Mammary microvascular endothelial cell (primary cell): ENCODE measurements around the gene DGKG. TPM values are rescaled to one million over a fixed set of nuclear protein-coding genes. Genes with fewer than 3 reads are reported as not detected.

Experiments used
- total RNA-seq: library from RNA; depleted of rRNA; stranded (reverse); fragments of >200 nt; gene quantifications from 2 replicates; pipeline ENCODE4 v1.2.3, GENCODE V29; 2015

Gene DGKG
- total RNA-seq = 2.4 and 2.9 TPM in 2 replicates

GRCh38 chr3:186361762-186362536, at the start of gene DGKG:
Gene DGKG, minus strand, starts transcription at chr3:186362234. Its CDS starts 41,775 bp downstream, at chr3:186320459.

GRCh38 chr3:186108941-186109865, 252.8 kb downstream of the DGKG start, which contains the start of gene ETV5:
Gene ETV5, minus strand, starts transcription at chr3:186109089. Its CDS starts 3,221 bp downstream, at chr3:186105868.

Other genes starting within 250 kb of the DGKG start
- gene CRYGS, start 182.1 kb upstream of the DGKG start, total RNA-seq = 0.13 and 0.69 TPM in 2 replicates
- gene TBCCD1, start 205.1 kb upstream of the DGKG start, total RNA-seq = 14.5 and 16.3 TPM in 2 replicates
- gene DNAJB11, start 208.5 kb upstream of the DGKG start, total RNA-seq = 65.5 and 69.5 TPM in 2 replicates